Epithelial cell of prostate (primary cell): ENCODE results near the gene SIPA1L3.

Source experiments
- DNase-seq: peaks from one replicate; pipeline ENCODE4 v3.0.0-alpha.2; 2011; ENCODE audit warnings: low read depth, low spot score
- H3K27ac ChIP-seq: fragments of 450-650 bp; 2 replicates; pipeline ENCODE4 v1.5.1; 2017; ENCODE audit warnings: mild to moderate bottlenecking

Gene SIPA1L3

DNA sequence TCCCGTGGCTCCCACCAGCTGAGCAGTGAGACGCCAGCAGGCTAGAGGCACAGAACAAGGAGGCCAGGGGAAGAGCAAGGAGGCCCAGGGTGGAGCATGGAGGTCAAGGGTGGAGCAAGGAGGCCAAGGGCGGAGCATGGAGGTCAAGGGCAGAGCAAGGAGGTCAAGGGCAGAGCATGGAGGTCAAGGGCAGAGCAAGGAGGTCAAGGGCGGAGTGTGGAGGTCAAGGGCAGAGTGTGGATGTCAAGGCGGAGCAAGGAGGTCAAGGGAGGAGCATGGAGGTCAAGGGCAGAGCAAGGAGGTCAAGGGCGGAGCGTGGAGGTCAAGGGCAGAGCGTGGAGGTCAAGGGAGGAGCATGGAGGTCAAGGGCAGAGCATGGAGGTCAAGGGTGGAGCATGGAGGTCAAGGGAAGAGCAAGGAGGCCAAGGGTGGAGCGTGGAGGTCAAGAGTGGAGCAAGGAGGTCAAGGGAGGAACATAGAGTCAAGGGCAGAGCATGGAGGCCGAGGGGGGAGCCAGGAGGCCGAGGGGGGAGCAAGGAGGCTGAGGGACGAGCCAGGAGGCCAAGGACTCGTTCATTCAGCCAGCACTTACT lies 289.3 kb downstream of the SIPA1L3 start:
- H3K27ac ChIP-seq: no peak overlapping the region
- no peak for DNase-seq

DNA sequence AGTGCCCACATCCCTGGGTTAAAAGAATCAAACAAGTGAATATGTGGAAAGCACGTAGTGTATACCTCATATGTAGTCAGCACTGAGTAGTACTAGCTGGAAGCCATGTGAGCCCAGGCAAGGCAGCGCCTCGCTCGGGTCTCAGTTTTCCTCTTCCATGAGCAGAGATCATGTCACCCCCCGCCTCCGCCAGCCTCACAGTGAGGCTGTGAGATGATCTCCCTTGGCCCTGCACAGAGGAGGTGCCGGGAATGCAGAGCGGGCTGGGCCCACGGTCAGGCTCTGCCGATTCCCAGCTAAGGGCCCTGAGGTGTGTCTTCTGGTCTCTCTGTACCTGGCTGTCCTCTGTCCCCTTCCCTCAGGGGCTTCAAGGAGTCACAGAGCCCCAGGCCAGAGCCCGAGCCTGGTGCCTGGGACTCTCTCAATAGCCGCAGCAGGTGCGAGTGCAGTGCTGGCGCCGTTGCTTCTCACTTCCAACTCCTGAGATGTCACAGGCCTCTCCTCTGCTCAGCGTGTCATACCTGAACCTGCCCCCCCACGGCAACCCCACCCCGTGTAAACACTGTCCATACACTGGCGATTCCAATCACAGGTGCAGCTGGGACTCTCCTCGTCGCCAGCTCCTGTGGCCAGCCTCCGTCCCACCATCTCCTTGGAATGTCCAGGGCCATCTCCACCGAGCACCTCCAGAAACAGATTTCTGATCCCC lies 290.1 kb downstream of the SIPA1L3 start:
- no peak for DNase-seq
- no peak overlapping the region for H3K27ac ChIP-seq

DNA sequence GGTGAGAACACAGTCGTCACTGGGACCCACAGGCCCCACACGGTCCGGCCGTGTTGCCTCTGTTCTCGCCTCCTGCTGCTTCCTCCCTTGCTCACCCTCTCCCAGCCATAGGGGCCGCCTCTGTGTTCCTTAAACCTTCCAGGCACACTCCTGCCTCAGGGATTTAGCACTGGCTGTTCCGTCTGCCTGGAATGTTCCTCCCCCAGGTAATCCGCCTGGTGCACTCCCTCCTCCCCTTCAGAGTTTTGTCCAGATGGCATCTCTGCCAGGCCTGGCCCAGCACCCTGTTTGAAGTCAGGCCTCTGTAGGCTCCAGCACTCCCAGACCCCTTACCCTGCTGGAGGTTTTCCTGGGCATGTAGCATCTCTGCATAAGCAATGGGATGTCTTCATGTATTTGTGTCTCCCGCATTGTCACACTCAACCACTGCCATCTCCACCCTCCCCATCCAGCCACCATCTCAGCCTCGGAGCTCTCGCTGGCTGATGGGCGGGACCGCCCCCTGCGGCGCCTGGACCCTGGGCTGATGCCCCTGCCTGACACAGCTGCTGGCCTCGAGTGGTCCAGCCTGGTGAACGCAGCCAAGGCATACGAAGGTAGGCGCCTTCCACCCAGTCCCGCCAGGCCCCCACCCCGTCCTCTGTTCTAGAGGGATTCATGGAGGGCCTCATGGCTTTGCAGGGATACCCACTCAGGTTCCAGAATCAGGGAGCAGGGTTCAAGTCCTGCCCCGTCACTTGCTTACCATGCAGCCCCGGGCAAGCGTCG lies 291.1 kb downstream of the SIPA1L3 start:
- no peak for DNase-seq

GRCh38 chr19:38199340-38199739 lies 292.3 kb downstream of the SIPA1L3 start:
- DNase-seq: no peak
- H3K27ac ChIP-seq: no peak overlapping the region

More for the DNA sequence above, 291.1 kb downstream of the SIPA1L3 start:
- no peak overlapping the region for H3K27ac ChIP-seq

GRCh38 chr19:38201731-38202130 lies 294.7 kb downstream of the SIPA1L3 start:
- no peak overlapping the region for H3K27ac ChIP-seq
- no peak for DNase-seq

DNA sequence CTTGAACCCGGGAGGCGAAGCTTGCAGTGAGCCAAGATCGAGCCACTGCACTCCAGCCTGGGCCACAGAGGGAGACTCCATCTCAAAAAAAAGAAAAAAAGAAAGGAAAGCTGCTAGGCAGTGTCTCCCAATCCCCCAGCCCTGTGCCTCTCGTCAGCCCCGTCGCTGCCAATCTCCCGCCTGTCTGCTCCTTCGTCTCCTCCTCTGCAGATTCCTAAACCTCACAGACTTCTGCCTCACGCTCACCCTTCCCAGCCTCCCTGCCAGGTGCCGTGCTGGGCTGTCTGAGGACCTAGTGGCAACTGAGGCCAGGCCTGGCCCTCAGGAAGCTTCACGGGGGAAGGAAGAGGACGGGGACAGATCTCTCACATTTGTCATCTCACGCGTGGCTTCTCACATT lies 295.5 kb downstream of the SIPA1L3 start:
- DNase-seq: no peak
- no peak overlapping the region for H3K27ac ChIP-seq

GRCh38 chr19:38203197-38203596 lies 296.2 kb downstream of the SIPA1L3 start:
- no peak for DNase-seq
- no peak overlapping the region for H3K27ac ChIP-seq

DNA sequence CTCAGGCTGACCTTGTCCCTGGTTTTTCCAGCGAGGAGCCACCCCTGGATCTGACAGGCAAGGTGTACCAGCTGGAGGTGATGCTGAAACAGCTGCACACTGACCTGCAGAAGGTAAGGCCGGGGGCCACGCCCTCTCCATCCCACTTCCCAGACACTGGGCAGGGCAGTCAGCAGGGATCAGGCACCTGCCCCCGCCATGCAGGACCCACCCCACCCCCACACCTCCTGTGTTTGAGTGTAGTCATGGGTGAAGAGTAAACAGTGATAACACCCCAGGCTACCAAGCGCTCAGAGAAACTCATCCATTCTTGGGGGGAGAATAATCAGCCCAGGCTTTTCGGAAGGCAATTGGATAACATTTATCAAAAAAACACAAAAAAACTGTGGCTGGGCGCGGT lies 297.1 kb downstream of the SIPA1L3 start:
- no peak overlapping the region for H3K27ac ChIP-seq
- DNase-seq: no peak

- no peak for DNase-seq
- no peak overlapping the region for H3K27ac ChIP-seq
These were observed 297.7 kb downstream of the SIPA1L3 start for GRCh38 chr19:38204728-38205127.

GRCh38 chr19:38206006-38206745 lies 299.2 kb downstream of the SIPA1L3 start:
- DNase-seq: no peak
- no peak overlapping the region for H3K27ac ChIP-seq

DNA sequence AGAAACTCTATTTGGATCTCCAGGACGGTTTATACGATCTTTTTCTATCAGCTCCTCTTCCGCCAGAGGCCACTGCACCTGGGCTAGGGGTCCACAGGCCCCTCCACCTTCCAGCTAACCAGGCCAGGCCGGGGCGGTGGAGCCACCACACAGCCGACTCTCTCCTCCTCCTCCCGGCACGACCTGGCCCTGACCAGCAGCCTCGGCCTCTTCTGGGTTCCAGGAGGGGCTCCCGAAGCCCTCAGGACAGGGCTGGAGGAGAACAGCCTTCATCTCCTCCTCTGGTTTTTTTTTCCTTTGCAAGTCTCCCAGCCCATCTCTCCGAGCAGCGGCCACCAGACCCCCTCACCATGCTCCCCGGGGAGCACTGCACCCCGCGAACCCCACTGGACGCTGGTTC lies 299.9 kb downstream of the SIPA1L3 start:
- no peak for DNase-seq
- no peak overlapping the region for H3K27ac ChIP-seq

DNA sequence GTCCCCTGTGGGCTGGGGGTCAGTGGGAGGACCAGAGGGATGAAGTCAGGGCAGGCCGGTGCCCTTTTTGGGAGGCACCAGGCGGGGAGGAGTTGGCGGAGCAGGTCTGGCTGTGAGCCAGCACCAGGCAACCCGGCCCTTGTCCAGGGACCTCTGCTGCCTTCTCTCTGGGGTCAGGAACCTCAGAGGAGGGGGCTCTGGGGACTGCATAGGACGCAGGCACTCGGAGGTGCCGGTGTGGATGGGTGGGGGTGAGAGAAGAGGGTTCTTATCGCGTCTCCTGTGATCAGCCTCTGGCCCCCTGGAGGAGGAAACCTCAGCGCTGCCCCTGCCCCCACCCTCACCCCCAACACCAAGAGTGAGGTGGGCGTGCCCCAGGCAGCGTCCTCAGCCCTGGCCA lies 300.5 kb downstream of the SIPA1L3 start:
- H3K27ac ChIP-seq: no peak overlapping the region
- no peak for DNase-seq

- H3K27ac ChIP-seq: no peak overlapping the region
- DNase-seq: no peak
These were observed 301.6 kb downstream of the SIPA1L3 start for GRCh38 chr19:38208571-38208970.

- DNase-seq: no peak
- H3K27ac ChIP-seq: no peak overlapping the region
These were observed 302.1 kb downstream of the SIPA1L3 start for GRCh38 chr19:38209152-38209551.

DNA sequence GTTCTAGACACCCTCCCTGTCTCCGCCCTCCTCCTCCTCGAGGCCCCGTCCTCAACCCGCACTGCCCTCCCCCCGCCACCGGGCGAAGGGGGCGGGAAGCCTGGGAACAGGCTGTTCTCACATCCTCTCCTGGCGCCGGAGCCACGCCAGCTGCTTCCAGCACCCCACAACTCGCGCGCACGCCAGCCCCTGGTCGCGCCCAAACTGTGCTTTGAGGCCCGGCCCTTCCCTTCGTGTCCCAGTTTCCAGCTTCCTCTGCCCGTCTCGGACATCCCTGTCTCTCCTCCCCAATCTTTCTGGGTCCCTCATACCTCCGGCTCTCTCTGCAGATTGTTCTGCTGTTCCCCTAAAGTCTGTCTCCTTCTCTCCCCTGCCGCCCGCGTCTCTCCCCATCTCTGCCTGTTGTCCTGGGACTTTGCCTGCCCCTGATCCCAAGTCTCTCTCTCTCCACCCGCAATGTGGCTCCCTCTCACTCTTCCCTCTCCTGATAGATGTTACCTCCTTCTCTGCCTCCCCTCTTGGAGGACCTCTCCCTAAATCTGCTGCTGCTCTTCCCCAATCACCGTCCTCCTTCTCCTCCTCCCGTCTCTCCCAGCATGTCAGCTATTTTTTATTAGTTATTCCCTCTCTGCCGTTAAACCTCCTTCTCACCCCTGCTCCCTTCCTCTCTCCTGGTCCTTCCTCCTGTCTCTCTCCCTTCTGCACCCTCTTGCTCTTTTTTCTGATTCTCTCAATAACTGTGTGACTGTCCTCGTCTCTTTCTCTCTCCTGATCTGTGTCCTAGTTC lies 302.9 kb downstream of the SIPA1L3 start:
- H3K27ac ChIP-seq: no peak overlapping the region
- DNase-seq: no peak

DNA sequence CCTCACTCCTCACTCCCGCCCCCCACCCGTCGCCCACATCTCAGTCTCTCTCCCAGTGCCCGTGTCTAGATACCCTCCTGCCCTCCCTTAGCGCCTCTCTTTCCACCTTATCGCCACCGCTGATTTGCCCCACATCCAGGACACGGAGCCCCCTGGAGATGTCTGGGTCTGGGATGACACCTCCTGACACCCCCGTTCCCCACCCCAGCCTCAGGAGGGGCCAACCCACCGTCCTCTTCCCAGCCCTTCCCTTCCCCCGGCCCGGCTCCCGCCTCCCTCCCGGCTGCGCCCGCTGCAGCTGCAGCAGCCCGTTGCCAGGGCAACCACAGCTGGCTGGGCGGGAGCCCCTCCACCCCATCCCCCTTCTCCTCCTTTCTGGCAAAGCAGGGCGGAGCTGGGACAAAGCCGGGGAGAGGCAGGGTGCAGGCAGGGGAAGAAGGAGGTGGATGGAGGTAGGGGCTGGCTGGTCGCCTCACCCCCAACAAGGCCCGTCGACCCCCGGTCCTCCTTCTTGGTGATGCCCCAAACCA lies 303.5 kb downstream of the SIPA1L3 start:
- DNase-seq: no peak
- H3K27ac ChIP-seq: no peak overlapping the region

GRCh38 chr19:38211151-38211591 lies 304.2 kb downstream of the SIPA1L3 start:
- no peak for DNase-seq
- no peak overlapping the region for H3K27ac ChIP-seq

GRCh38 chr19:38211766-38212165 lies 304.8 kb downstream of the SIPA1L3 start:
- no peak overlapping the region for H3K27ac ChIP-seq
- no peak for DNase-seq

- no peak overlapping the region for H3K27ac ChIP-seq
These were observed 306.5 kb downstream of the SIPA1L3 start for GRCh38 chr19:38213469-38213868.

More at GRCh38 chr19:38213469-38213868, 306.5 kb downstream of the SIPA1L3 start:
- no peak for DNase-seq
